Frontal cortex (tissue), 4 donors: ENCODE data around the gene FAM110A. TPM values are rescaled to one million over a fixed set of nuclear protein-coding genes. Genes with fewer than 3 reads are reported as not detected.

Experiments used
- DNase-seq, 2 donors: peaks; one replicate each; pipeline ENCODE4 v3.0.0; 2012; ENCODE audit warnings: low spot score in 2 of 2
- FAIRE-seq: peaks from 2 replicates; lab custom pipeline; 2012; peaks lifted over from hg19 to GRCh38; lab: Jason Lieb, UNC
- total RNA-seq: library from RNA; depleted of rRNA; stranded (reverse); fragments of >200 nt; gene quantifications from one replicate; pipeline ENCODE4 v1.2.3, GENCODE V29; 2014
- donor health status: control.
- donor health status: control.
- donor health status: control.

The FAM110A gene
- total RNA-seq, 1 donor from 2014 or later: 8.6 TPM

DNA sequence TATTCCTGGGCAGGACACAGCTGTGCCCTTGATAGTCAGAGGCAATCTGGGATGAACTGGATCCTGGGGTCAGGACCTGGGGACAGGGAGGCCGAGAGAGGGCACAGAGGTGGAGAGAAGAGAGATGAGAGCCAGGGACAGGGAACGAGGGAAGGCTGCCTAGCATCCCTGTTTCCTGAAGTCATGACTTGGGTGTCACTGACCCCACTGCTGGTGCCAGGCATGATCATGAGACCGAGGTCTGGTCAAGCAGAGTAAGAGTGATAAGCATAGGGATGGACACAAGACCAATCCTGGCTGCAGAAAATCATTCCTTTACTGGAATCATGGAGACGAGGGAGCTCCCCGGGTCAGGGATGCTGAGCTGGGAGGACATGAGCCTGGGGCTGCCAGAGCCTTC is 36.1 kb downstream of the FAM110A start:
- DNase-seq (no peak), FAIRE-seq (no peak)

DNA sequence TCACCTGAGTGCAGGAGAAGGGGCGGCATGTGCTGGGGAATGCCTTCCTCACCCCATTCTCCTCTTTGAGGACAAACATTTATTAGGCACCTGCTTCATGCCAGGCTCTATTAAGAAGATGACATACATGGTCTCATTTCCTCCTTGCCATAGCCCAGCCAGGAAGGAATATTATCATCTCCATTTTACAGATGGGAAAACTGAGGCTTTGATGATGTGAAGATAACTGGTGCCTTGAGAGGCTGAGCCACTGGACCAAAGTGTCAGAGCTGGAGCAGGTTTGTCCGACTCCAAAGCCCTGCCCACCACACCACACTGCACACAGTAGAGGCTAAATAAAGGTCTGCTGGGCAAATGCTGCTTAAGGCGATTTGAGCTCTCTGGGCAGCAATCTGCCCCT is 37.2 kb downstream of the FAM110A start:
- DNase-seq (no peak), FAIRE-seq (no peak)

DNA sequence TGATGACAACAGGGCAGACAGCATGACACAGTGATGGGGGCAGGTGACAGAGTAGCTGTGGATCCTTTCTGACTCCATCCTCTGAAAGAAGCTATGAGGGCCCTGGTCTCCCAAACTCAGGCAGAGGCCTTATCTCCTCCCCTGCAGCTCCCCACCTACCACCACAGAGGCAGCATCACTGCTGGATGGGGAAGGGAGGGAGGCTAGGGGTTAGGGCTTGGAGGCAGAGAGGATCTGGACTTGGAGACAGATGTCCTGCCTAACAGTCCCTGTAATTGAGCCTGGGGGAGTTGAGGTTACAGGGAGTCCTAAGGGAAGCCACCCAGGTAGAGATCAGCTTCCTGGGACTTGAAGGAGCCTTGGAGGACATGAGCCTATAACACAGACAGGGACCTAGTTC is 37.9 kb downstream of the FAM110A start:
- DNase-seq (no peak), FAIRE-seq (no peak)

GRCh38 chr20:871948-872347 is 38.4 kb downstream of the FAM110A start:
- DNase-seq: no peak
- FAIRE-seq: no peak

- DNase-seq (no peak), FAIRE-seq (no peak)
These were observed 39.5 kb downstream of the FAM110A start for GRCh38 chr20:872855-873520.

GRCh38 chr20:873875-874607 is 40.5 kb downstream of the FAM110A start:
- FAIRE-seq: no peak
- DNase-seq: no peak

- no peak for FAIRE-seq
- DNase-seq: no peak
These were observed 41.6 kb downstream of the FAM110A start for GRCh38 chr20:875115-875514.

DNA sequence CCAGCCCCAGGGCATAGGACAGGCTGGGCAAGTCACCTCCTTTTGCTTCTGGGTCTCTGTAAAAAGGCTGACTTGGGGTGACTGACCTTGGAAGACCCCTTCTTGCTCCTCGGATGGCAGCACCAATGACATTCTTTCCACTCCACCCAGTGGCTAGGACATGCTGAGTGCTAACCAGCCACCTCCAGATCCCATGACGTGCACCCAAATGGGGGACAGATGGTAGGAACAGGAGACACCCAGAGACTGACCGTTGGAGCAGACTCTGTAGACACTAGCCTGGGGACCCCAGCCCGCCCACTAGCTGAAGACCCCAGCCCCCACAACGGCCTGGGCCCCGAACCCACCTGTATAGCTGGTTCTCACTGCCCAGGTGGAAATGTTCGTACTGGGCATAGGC is 44.3 kb downstream of the FAM110A start:
- FAIRE-seq (no peak), DNase-seq (no peak)

DNA sequence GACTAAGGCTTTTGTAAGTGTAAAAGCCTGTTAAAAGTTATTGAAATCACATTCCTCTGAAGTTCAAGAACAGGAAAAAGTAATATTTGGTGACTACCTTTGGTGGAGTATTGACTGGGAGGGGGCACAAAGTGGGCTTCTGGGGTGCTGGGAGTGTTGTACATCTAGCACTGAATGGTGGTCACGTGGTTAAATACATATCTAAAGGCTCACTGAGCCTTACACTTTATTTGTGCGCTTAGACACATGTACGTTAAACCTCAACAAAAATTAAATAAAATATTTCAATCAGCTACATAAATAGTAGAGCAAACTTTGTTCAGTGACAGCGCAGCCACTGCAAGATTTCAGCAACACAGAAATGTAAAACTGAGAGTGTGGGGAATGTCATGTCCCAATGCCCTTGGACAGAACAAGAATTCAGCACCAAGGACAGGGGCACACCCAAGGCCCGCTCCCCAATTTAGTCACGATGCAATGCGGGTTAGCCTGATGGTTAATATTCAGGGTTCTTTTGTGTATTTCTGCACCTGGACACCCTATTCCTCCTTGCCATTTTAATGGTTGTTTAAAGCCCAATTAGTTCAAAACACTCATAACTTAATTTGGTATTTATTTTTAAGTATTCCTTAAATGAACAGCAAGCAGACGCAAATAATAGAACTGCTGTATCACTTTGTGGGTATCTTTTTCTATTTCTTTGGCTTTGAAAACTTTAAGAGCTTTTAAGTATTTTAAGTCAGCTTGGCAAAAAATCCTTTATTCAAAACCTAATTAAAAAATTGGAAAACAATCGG is 45.2 kb downstream of the FAM110A start:
- DNase-seq (no peak), FAIRE-seq (no peak)

- no peak for FAIRE-seq
These were observed 46.1 kb downstream of the FAM110A start for GRCh38 chr20:879626-880025.

DNA sequence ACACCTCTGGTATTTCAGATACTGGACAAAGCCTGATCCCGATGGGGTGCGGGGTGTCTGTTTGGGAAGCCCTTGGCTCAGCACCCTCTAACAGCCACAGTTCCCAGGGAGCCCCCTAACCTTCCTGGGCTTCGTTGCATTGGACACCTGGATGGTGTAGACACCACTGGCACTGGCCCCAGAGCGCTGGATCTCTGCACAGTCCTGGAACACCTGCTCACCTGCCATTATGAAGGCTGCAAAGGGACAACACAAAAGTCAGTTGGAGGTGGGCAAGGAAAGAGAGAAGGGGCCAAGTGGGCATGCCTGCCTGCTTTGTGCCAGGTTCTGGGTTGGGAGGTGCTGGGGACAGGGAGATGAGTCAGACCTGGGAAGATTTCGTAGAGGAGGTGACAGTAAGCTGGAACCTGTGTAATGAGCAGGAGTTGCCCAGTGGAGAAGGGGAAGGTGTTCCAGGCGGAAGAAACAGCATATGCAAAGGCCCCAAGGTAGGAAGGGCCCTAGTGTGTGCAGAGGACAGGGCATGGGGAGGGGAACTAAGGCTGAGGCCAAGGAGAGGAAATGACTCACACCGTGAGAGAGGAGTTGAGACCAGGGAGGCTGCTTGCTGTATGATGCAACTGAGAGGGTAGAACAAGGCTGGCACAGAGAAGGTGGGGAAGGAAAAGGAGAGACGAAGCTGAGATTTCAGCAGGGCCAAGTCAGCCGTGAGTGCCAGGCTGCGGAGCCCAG is 47.7 kb downstream of the FAM110A start:
- DNase-seq (no peak), FAIRE-seq (no peak)

More at GRCh38 chr20:879626-880025, 46.1 kb downstream of the FAM110A start:
- no peak for DNase-seq

GRCh38 chr20:881783-882144 is 48.2 kb downstream of the FAM110A start:
- FAIRE-seq: no peak

DNA sequence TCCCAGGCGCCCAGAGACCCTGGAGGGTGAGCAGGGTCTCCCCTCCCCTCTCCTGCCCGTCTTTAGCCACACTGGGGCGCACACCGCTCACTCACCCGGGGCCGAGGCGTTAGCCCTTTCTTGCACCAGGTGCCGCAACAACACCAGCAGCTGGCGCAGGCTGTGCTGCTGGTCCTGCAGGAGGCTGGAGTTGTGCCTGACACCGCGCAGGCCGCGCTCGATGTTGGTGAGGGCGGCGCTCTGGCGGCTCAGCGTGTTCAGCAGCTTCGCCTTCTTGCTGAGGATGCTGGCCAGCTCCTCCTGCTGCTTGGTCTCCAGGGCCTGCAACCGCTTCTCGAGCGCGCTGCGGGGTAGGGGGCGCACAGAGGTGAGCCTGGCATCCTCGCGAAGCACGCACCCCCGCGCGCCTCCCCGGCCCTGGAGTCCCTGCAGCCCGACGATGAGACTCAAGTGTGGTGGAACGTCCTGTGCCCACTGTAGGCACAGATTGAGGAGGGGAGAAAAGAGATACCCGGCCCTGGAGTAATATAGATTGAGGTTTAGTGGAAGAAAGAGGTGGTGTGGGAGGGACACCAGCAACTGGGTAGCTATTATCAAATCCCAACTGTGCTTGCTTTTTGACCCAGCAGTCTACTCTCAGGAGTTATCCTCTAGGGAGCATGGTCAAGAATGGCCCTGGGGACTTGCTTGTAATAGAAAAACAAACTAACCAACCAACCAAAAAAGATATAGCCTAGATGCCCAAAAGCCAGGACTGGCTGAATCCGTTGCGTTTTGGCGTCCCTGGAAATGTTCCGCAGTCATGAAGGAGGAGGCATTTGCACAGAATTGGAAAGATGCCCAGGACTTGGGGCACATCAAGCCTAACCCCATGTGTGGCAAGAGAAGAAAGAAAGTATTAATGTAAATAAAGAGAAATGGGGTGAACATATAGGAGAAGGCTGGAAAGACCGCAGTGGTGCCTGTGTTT is 51.8 kb downstream of the FAM110A start:
- DNase-seq (peak in 1 of 2 donors; percentile 43), FAIRE-seq (no peak)

More at GRCh38 chr20:881783-882144, 48.2 kb downstream of the FAM110A start:
- no peak for DNase-seq

- no peak for DNase-seq
- FAIRE-seq: no peak
These were observed 53.6 kb downstream of the FAM110A start for GRCh38 chr20:887137-887536.

- DNase-seq: no peak
- no peak for FAIRE-seq
These were observed 54.5 kb downstream of the FAM110A start for GRCh38 chr20:888057-888456.

DNA sequence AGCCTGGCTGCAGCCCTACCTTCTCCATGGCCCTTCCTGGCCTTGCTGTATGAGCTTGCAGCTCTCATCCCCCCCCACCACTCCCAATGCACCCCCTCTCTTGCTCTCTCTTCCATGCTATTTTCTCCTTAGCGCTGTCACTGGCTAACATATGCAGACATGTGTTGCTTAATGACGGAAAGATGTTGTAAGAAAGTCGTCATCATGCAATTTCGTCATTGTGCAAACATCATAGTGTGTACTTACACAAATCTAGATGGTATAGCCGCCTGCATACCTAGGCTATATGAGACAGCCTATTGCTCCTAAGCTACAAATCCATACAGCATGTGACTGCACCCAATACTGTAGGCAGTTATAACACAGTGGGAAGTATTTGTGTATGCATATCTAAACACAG is 55.6 kb downstream of the FAM110A start:
- no peak for FAIRE-seq
- DNase-seq: no peak

DNA sequence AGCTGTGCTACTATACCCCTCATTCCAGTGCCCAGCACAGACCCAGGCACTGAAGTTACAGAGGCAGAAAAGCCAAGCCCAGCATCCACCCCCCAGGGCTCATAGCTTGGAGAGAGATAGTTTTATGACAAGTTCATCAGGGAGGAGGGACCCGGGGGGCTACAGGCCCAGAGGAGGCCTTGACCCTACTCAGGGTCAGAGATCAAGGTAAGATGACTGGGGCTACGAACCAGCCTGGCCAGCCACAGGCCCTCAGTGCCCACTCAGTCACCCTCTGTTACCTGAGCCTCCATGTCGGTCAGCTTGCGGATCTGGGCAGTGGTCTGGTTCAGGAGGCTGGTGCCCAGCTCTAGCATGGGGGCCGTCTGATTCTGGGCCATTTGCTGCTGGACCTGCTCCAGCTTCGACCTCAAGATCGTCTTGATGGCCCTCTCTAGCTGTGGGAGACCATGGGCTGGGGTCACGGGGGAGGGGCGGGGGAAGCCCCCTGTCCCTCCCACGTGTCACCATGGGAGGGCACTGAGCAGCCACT is 56.5 kb downstream of the FAM110A start:
- DNase-seq: no peak
- FAIRE-seq: no peak

GRCh38 chr20:890666-891057 is 57.1 kb downstream of the FAM110A start:
- DNase-seq: no peak
- FAIRE-seq: no peak
